Calu3 (cell line): Measurements from ENCODE around the gene SLC66A1. TPM values are rescaled to one million over a fixed set of nuclear protein-coding genes. Genes with fewer than 3 reads are reported as not detected.
"Not testable (repeated sequence)": the region's sequence is repeated elsewhere in the genome, so short reads cannot be mapped to it uniquely, and the experiment has no call there.

Source experiments
- BruUV-seq: library from RNA; stranded (reverse); fragments of 400-500 nt; replicated peaks from 2 replicates; lab custom pipeline; 2021; lab: Mats Ljungman, UMichigan
- CTCF ChIA-PET: fragments of 300-600 bp; sonication (Branson Sonifier 250); formaldehyde crosslinking; loops from one replicate; lab custom pipeline; 2022; ENCODE audit warnings: antibody characterized with exemption; lab: Charles Lee
- DNase-seq: peaks from one replicate; pipeline ENCODE4 v3.0.0; 2022
- H3K27ac Mint-ChIP-seq: one replicate; pipeline ENCODE4 v1.8.0; 2022; ENCODE audit warnings: mixed read lengths; ENCODE audit not compliant: unreplicated experiment
- H3K27me3 Mint-ChIP-seq: one replicate; pipeline ENCODE4 v1.8.0; 2022; ENCODE audit warnings: mixed read lengths; ENCODE audit not compliant: unreplicated experiment
- H3K36me3 Mint-ChIP-seq: one replicate; pipeline ENCODE4 v1.8.0; 2022; ENCODE audit warnings: mild to moderate bottlenecking, moderate library complexity, mixed read lengths; ENCODE audit not compliant: insufficient read depth, unreplicated experiment
- H3K4me1 Mint-ChIP-seq: one replicate; pipeline ENCODE4 v1.8.0; 2022; ENCODE audit warnings: mild to moderate bottlenecking, low read depth, mixed read lengths; ENCODE audit not compliant: unreplicated experiment
- H3K4me3 Mint-ChIP-seq: one replicate; pipeline ENCODE4 v1.8.0; 2022; ENCODE audit warnings: mild to moderate bottlenecking, low read depth, moderate library complexity, mixed read lengths; ENCODE audit not compliant: unreplicated experiment
- H3K9me3 Mint-ChIP-seq: one replicate; pipeline ENCODE4 v1.8.0; 2022; ENCODE audit warnings: low read depth, mixed read lengths; ENCODE audit not compliant: unreplicated experiment
- CTCF ChIP-seq: fragments of 200-600 bp; IDR thresholded peaks from one replicate; pipeline ENCODE4 v1.8.0; 2022; ENCODE audit warnings: antibody characterized with exemption; ENCODE audit not compliant: unreplicated experiment
- intact Hi-C: fragments of 100-400 bp; cut with micrococcal nuclease; formaldehyde crosslinking; loops from one replicate; pipeline ENCODE4 v1.10.0; 2022; ENCODE audit not compliant: unreplicated experiment
- total RNA-seq: library from RNA; stranded (reverse); gene quantifications from 2 replicates; pipeline ENCODE4 v1.2.3, GENCODE V29; 2022

SLC66A1 gene
- total RNA-seq, 1 experiment from 2014 or later, result 10.0 TPM

DNA sequence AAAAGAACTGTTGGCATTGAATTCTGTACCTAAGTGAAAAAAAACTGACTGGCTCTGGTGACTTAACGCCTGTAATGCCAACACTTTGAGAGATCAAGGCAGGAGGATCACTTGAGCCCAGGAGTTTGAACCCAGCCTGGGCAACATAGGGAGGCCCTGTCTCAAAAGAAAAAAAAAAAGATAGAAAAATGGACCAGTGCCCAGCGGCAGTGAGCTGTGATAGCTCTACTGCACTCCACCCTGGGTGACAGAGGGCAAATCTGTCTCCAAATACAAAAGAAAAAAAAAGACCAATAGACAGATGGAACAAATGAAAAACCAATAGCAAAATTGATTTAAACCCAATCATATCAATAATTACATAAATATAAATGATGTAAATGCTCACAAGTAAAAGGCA, 22.9 kb upstream of the SLC66A1 start:
- no peaks in the 10 kb centered on the region for H3K27me3 Mint-ChIP-seq
- intact Hi-C loops, result no loop called here
- H3K9me3 Mint-ChIP-seq, result peaks cover 7% of the 10 kb centered on the region
- CTCF ChIA-PET, result no interaction called here
- peaks cover 22% of the 10 kb centered on the region for H3K4me1 Mint-ChIP-seq
- no peak for TF ChIP-seq CTCF
- H3K36me3 Mint-ChIP-seq, result peaks cover 6% of the 10 kb centered on the region
- DNase-seq, result no peak
- H3K4me3 Mint-ChIP-seq, result peak overlapping the region; percentile 65
- BruUV-seq, result no TSS peak
- H3K27ac Mint-ChIP-seq, result no peak overlapping the region

- H3K36me3 Mint-ChIP-seq, result no peaks in the 10 kb centered on the region
- no TSS peak for BruUV-seq
- H3K4me1 Mint-ChIP-seq, result peaks cover under 1% of the 10 kb centered on the region
- H3K27ac Mint-ChIP-seq, result no peak overlapping the region
- no peak for DNase-seq
- no peak for TF ChIP-seq CTCF
- intact Hi-C loops, result no loop called here
- CTCF ChIA-PET, result no interaction called here
- H3K9me3 Mint-ChIP-seq, result peaks cover 8% of the 10 kb centered on the region
- no peaks in the 10 kb centered on the region for H3K27me3 Mint-ChIP-seq
- no peak overlapping the region for H3K4me3 Mint-ChIP-seq
Measured at GRCh38 chr1:19294638-19295037, 17.5 kb upstream of the SLC66A1 start.

DNA sequence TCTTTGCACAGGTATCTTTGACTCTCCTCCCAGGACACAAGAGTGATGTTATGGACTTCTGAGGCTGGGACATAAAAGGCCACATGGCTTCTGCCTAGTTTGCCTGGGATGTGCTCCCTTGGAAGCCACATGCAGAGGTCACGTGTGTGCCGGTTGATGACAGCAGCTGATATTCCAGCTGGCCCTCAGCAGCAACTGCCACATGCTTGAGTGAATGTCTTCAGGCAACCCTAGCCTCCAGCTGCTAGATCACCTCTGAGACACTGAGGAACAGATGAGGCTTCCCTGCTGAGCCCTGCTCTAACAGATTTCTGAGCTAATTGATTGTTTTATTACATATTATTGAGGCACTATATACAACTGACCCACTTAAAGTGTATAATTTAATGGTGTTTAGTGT, 11.9 kb upstream of the SLC66A1 start:
- no peak for TF ChIP-seq CTCF
- Mint-ChIP-seq H3K9me3 (no peaks in the 10 kb centered on the region), H3K27me3 (no peaks in the 10 kb centered on the region), H3K4me1 (no peaks in the 10 kb centered on the region), H3K36me3 (no peaks in the 10 kb centered on the region), H3K4me3 (no peak overlapping the region), H3K27ac (no peak overlapping the region)
- no peak for DNase-seq
- CTCF ChIA-PET, result no interaction called here
- intact Hi-C loops, result no loop called here
- BruUV-seq, result no TSS peak

DNA sequence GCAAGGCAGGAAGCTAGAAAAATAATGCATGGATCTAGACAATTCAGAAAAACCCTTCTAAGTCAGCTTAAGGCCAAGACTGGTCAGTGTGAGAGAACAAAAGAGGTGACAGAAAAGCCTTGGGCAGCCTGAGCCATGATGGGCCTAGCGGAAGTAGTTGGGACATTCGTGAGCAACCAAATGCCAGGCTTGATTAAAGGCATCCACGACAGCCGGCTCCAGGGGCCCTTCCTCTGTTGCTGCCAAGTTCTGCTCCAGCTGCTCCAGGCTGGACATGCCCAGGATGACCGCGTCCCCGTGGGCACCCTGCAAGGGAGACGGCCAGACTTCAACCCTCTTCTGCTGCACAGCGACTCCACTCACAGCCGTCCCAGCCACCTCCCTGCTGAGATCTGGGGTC, 8.0 kb upstream of the SLC66A1 start:
- DNase-seq, H3K4me1 Mint-ChIP-seq, H3K9me3 Mint-ChIP-seq, H3K27ac Mint-ChIP-seq, CTCF ChIA-PET, H3K4me3 Mint-ChIP-seq, H3K27me3 Mint-ChIP-seq, intact Hi-C loops, BruUV-seq: not testable (repeated sequence)
- H3K36me3 Mint-ChIP-seq, result peaks cover 10% of the 10 kb centered on the region

GRCh38 chr1:19305880-19306279, 6.2 kb upstream of the SLC66A1 start:
- Mint-ChIP-seq H3K4me3 (no peak overlapping the region), H3K36me3 (peaks cover 14% of the 10 kb centered on the region), H3K27ac (no peak overlapping the region), H3K4me1 (peaks cover 4% of the 10 kb centered on the region), H3K9me3 (no peaks in the 10 kb centered on the region), H3K27me3 (no peaks in the 10 kb centered on the region)
- intact Hi-C loops, result no loop called here
- CTCF ChIA-PET, result no interaction called here
- DNase-seq, result no peak
- no peak for TF ChIP-seq CTCF
- no TSS peak for BruUV-seq
